Uterus (tissue), 4 donors: ENCODE results near the gene POLA1. TPM values are rescaled to one million over a fixed set of nuclear protein-coding genes. Genes with fewer than 3 reads are reported as not detected.

ENCODE experiments used
- DNase-seq, 2 donors: peaks; one replicate each; pipeline ENCODE4 v3.0.0-alpha.2; 2019 to 2020
- H3K27ac ChIP-seq, 2 donors: fragments of 200-600 bp; sonication (generic); 1 replicate in 1 of 2; 2 replicates in 1 of 2; pipeline ENCODE4 v1.5.1; 2016 to 2018
- H3K27me3 ChIP-seq, 2 donors: fragments of 200-600 bp; sonication (generic); one replicate each; pipeline ENCODE4 v1.5.1; 2018 to 2019; ENCODE audit warnings: control low read depth in 1 of 2
- H3K36me3 ChIP-seq, 2 donors: fragments of 200-600 bp; sonication (generic); one replicate each; pipeline ENCODE4 v1.5.1; 2019; ENCODE audit warnings: control low read depth in 1 of 2
- H3K4me1 ChIP-seq, 2 donors: fragments of 200-600 bp; sonication (generic); one replicate each; pipeline ENCODE4 v1.5.1; 2018 to 2019; ENCODE audit warnings: control low read depth in 1 of 2
- H3K4me3 ChIP-seq, 2 donors: fragments of 200-600 bp; sonication (generic); 1 replicate in 1 of 2; 2 replicates in 1 of 2; pipeline ENCODE4 v1.5.1; 2018 to 2019; ENCODE audit warnings: mild to moderate bottlenecking in 1 of 2
- H3K9me3 ChIP-seq, 2 donors: fragments of 200-600 bp; sonication (generic); one replicate each; pipeline ENCODE4 v1.5.1; 2019; ENCODE audit warnings: control low read depth in 1 of 2
- POLR2A ChIP-seq, 2 donors: fragments of 450-650 bp; IDR thresholded peaks; one replicate each; pipeline ENCODE4 v1.6.1; 2016; ENCODE audit warnings: antibody characterized with exemption in 2 of 2, mild to moderate bottlenecking in 1 of 2, moderate library complexity in 1 of 2
- intact Hi-C: fragments of 100-400 bp; cut with DNase I; formaldehyde crosslinking; loops from one replicate; pipeline ENCODE4 v1.15.1; 2023; ENCODE audit warnings: low total_unique reads
- total RNA-seq, 4 donors: library from RNA; depleted of rRNA in 3 of 4; stranded (reverse); fragments of >200 nt in 3 of 4; gene quantifications; one replicate each; pipeline versions ENCODE4 v1.1.0 to v1.2.4, GENCODE V29; 2014 to 2023
- TF ChIP-seq, protein P1 (sequence below), 4 experiments: fragments of 200-600 bp in 2 of 4; fragments of 450-650 bp in 2 of 4; sonication (generic) in 2 of 4; IDR thresholded peaks; one replicate each; pipeline ENCODE4 v1.5.1; 2016 to 2019; ENCODE audit warnings: antibody characterized with exemption in 4 of 4, mild to moderate bottlenecking in 2 of 4, moderate library complexity in 1 of 4
- donor health status: DM: yes; HTN: yes; CAD: no.

Gene POLA1
- total RNA-seq, 4 donors from 2014 or later, result 11.8 to 78.2 (median 26.3) TPM

DNA sequence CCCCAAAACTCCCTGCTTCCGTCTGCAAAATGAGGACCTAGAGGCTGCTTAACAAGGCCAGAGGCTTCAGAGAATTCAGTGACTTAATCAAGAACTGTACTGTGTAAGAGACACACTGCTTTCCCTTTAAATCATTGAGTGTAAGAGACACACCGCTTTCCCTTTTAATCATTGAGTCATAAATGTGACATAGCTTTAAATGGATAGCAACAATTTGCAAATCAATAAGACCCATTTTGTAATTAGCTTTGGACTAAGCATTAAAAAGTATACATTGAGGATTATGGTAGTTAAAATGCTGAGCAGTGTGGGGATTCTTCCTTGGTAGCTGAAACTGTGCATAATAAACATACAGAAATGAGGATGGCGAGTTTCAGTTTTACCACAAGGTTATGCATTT, 290.2 kb downstream of the POLA1 start:
- no peak overlapping the region for H3K27ac ChIP-seq
- intact Hi-C loops, result no loop called here

DNA sequence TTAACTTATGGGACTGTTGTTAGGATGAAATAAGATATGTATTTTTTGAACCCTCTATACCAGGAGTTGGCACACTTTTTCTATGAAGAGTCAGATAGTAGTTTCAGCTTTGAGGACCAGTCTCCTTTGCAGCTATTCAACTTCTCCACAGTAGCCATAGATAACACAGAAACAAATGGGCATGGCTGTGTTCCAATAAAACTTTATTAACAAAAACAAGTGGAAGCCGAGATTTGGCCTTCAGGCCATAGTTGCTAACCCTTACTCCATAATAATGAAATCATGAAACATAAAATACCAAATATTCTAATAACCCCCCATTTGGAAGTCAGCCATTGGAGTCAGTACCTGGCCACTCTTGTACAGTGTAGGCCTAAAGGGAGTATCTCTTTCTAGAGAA, 291.4 kb downstream of the POLA1 start:
- Histone ChIP-seq H3K4me1 (no peaks in the 10 kb centered on the region), H3K4me3 (no peak overlapping the region), H3K9me3 (no peaks in the 10 kb centered on the region), H3K27ac (no peak overlapping the region), H3K27me3 (no peaks in the 10 kb centered on the region), H3K36me3 (no peaks in the 10 kb centered on the region)
- intact Hi-C loops, result no loop called here
- DNase-seq, result no peak
- TF ChIP-seq, protein P1, sequence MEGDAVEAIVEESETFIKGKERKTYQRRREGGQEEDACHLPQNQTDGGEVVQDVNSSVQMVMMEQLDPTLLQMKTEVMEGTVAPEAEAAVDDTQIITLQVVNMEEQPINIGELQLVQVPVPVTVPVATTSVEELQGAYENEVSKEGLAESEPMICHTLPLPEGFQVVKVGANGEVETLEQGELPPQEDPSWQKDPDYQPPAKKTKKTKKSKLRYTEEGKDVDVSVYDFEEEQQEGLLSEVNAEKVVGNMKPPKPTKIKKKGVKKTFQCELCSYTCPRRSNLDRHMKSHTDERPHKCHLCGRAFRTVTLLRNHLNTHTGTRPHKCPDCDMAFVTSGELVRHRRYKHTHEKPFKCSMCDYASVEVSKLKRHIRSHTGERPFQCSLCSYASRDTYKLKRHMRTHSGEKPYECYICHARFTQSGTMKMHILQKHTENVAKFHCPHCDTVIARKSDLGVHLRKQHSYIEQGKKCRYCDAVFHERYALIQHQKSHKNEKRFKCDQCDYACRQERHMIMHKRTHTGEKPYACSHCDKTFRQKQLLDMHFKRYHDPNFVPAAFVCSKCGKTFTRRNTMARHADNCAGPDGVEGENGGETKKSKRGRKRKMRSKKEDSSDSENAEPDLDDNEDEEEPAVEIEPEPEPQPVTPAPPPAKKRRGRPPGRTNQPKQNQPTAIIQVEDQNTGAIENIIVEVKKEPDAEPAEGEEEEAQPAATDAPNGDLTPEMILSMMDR (IDR thresholded peaks at IDR 0.05), result no peak
- no peak for TF ChIP-seq POLR2A (IDR thresholded peaks at IDR 0.05)

More for the DNA sequence above, 290.2 kb downstream of the POLA1 start:
- Histone ChIP-seq H3K36me3 (no peaks in the 10 kb centered on the region), H3K4me1 (no peaks in the 10 kb centered on the region), H3K4me3 (no peak overlapping the region), H3K27me3 (no peaks in the 10 kb centered on the region), H3K9me3 (no peaks in the 10 kb centered on the region)
- TF ChIP-seq, protein P1 (IDR thresholded peaks at IDR 0.05), result no peak
- no peak for TF ChIP-seq POLR2A (IDR thresholded peaks at IDR 0.05)
- no peak for DNase-seq

DNA sequence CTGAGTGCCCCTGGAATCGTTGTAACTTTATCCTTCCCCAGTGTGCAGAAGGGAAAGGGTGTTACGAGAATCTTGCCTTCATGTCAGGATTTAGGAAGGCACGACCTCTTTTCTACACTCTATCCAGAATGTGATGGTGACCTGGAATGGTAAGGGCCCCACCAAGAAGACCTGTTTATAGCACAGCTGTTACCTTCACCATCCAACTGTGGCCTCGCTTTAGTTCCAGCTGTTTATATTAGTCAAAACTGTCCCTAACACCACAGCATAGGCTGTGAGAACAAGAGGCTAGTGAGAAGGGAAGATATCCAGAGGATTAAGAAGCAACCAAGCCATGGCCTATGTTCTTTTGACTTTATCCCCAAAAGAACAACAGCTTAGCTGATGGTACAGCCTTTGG, 294.0 kb downstream of the POLA1 start:
- H3K36me3 ChIP-seq, result no peaks in the 10 kb centered on the region
- no peak for TF ChIP-seq POLR2A (IDR thresholded peaks at IDR 0.05)
- TF ChIP-seq, protein P1 (IDR thresholded peaks at IDR 0.05), result no peak
- H3K4me1 ChIP-seq, result no peaks in the 10 kb centered on the region
- intact Hi-C loops, result no loop called here
- no peaks in the 10 kb centered on the region for H3K9me3 ChIP-seq
- H3K27ac ChIP-seq, result no peak overlapping the region
- no peak overlapping the region for H3K4me3 ChIP-seq
- H3K27me3 ChIP-seq, result no peaks in the 10 kb centered on the region
- no peak for DNase-seq

DNA sequence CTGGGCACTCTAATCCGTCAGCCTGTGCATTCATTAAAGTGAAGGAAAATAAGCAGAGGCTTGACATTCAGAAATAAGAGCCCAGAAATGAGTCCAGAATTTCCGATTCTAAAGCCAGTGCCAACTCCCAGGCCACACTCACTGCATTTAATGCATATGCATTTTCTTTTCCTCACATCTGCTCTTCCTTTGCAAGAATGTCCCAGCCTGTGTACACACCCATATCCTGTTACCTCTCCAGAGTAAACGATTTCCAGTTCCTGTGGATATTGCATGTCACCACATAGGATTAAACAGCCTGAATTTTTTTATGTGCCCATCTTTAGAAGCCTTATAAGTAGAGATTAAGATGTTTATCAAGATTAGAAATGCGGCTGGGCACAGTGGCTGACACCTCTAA, 294.6 kb downstream of the POLA1 start:
- Histone ChIP-seq H3K36me3 (no peaks in the 10 kb centered on the region), H3K9me3 (no peaks in the 10 kb centered on the region), H3K27ac (no peak overlapping the region), H3K27me3 (no peaks in the 10 kb centered on the region), H3K4me1 (no peaks in the 10 kb centered on the region), H3K4me3 (no peak overlapping the region)
- intact Hi-C loops, result no loop called here
- DNase-seq, result no peak
- TF ChIP-seq POLR2A (IDR thresholded peaks at IDR 0.05), result no peak
- TF ChIP-seq, protein P1 (IDR thresholded peaks at IDR 0.05), result no peak

DNA sequence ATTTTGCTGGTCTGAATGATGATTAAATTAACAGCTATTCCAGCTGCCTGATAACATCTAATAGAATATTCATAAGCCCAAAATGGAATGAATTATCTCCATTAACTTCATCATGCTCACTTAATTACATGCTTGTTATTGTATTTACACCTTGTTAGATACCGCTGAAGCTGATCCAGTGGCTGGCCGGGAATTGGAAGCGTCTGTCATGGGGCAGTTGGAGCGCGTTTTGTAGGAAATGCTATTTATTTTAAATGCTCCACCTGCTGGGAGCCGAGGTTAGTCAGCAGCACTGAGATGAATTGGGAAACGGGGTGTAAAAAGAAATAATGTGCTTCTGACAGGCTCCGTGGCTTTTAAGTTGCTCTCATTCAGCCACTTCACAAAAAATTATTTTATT, 296.8 kb downstream of the POLA1 start:
- no peak for DNase-seq
- H3K4me3 ChIP-seq, result no peak overlapping the region
- H3K36me3 ChIP-seq, result no peaks in the 10 kb centered on the region
- intact Hi-C loops, result no loop called here
- no peaks in the 10 kb centered on the region for H3K9me3 ChIP-seq
- H3K27me3 ChIP-seq, result no peaks in the 10 kb centered on the region
- H3K4me1 ChIP-seq, result no peaks in the 10 kb centered on the region
- no peak overlapping the region for H3K27ac ChIP-seq
- no peak for TF ChIP-seq POLR2A (IDR thresholded peaks at IDR 0.05)
- TF ChIP-seq, protein P1 (IDR thresholded peaks at IDR 0.05), result no peak
